Spinal cord (tissue), 4 donors: Measurements from ENCODE around the gene IFI44. TPM values are rescaled to one million over a fixed set of nuclear protein-coding genes. Genes with fewer than 3 reads are reported as not detected.

Experiments
- polyA plus RNA-seq, 2 donors: library from polyadenylated mRNA; unstranded; fragments of 120-200 nt; gene quantifications; one replicate each; pipeline ENCODE4 v1.2.1, GENCODE V29; 2013; ENCODE audit not compliant: insufficient read length in 2 of 2
- total RNA-seq, 2 donors: library from RNA; depleted of rRNA in 1 of 2; stranded (reverse); fragments of 120-200 nt in 1 of 2; fragments of >200 nt in 1 of 2; gene quantifications; one replicate each; pipeline versions ENCODE4 v1.2.3 to v1.2.4, GENCODE V29; 2013 to 2014

IFI44 gene
- total and polyA plus RNA-seq, 4 donors, result 33.6 to 40.2 (median 38.6) TPM

Other genes with a start within 250 kb of the IFI44 start
- gene PTGFR, start 158.9 kb upstream of the IFI44 start, total RNA-seq, result 10 to 100 TPM; 15.2 to 28.9 TPM
- 1 to 10 TPM; 4.1 to 6.6 TPM for gene PTGFR, start 158.9 kb upstream of the IFI44 start, polyA plus RNA-seq
- 10 to 100 TPM; 34.3 to 48.3 TPM for gene IFI44L, start 29.4 kb upstream of the IFI44 start, total RNA-seq
- gene IFI44L, start 29.4 kb upstream of the IFI44 start, polyA plus RNA-seq, result 10 to 100 TPM; 19.6 to 27.7 TPM